DMS153 treated with DMSO at 0.1 percent for 48 hours (cell line): ENCODE measurements around the gene SNTB2.

Experiments
- DNase-seq: peaks from one replicate; lab custom pipeline; 2025; ENCODE audit not compliant: unreplicated experiment; lab: John Stamatoyannopoulos, UW

Gene SNTB2

GRCh38 chr16:69315486-69316311 lies 128.7 kb downstream of the SNTB2 start:
- DNase-seq: no peak

GRCh38 chr16:69316595-69317034 lies 129.7 kb downstream of the SNTB2 start:
- DNase-seq: no peak

GRCh38 chr16:69318177-69318910 lies 131.4 kb downstream of the SNTB2 start:
- DNase-seq: no peak

- DNase-seq: no peak
Measured at GRCh38 chr16:69318911-69319289, 131.9 kb downstream of the SNTB2 start.

- no peak for DNase-seq
Measured at GRCh38 chr16:69319381-69319780, 132.4 kb downstream of the SNTB2 start.

GRCh38 chr16:69319826-69320739 lies 133.1 kb downstream of the SNTB2 start:
- DNase-seq: no peak

GRCh38 chr16:69320740-69321073 lies 133.7 kb downstream of the SNTB2 start:
- no peak for DNase-seq

GRCh38 chr16:69321080-69321479 lies 134.1 kb downstream of the SNTB2 start:
- DNase-seq: no peak

- no peak for DNase-seq
Measured at GRCh38 chr16:69322343-69322742, 135.4 kb downstream of the SNTB2 start.

- no peak for DNase-seq
Measured at GRCh38 chr16:69323415-69323814, 136.5 kb downstream of the SNTB2 start.

- no peak for DNase-seq
Measured at GRCh38 chr16:69324013-69324531, 137.1 kb downstream of the SNTB2 start.

GRCh38 chr16:69324585-69325253 lies 137.8 kb downstream of the SNTB2 start:
- DNase-seq: no peak

- no peak for DNase-seq
Measured at GRCh38 chr16:69325784-69326171, 138.8 kb downstream of the SNTB2 start.

GRCh38 chr16:69326172-69326873 lies 139.4 kb downstream of the SNTB2 start:
- DNase-seq: no peak

GRCh38 chr16:69327585-69328310 lies 140.8 kb downstream of the SNTB2 start:
- DNase-seq: no peak

- DNase-seq: no peak
Measured at GRCh38 chr16:69328854-69329316, 141.9 kb downstream of the SNTB2 start.

GRCh38 chr16:69329369-69330285 lies 142.7 kb downstream of the SNTB2 start:
- no peak for DNase-seq
